Amniotic epithelial cell (primary cell): ENCODE measurements around the gene LNX2.

Experiments
- DNase-seq: peaks from one replicate; pipeline ENCODE4 v3.0.0-alpha.2; 2010; ENCODE audit warnings: low read depth

Gene LNX2

GRCh38 chr13:27504128-27504867, 116.0 kb downstream of the LNX2 start:
- no peak for DNase-seq

GRCh38 chr13:27500806-27501534, 119.4 kb downstream of the LNX2 start:
- peak; percentile 54 for DNase-seq

GRCh38 chr13:27497563-27498230, 122.6 kb downstream of the LNX2 start:
- no peak for DNase-seq

- DNase-seq, result no peak
Measured at GRCh38 chr13:27496536-27497273, 123.6 kb downstream of the LNX2 start.

GRCh38 chr13:27496006-27496405, 124.3 kb downstream of the LNX2 start:
- DNase-seq, result no peak
